NB4 (cell line): ENCODE data around the gene CDC42EP3.

Experiments
- POLR2A ChIP-seq: IDR thresholded peaks from 2 replicates; pipeline ENCODE4 v1.6.1; 2011; ENCODE audit warnings: mild to moderate bottlenecking; ENCODE audit not compliant: insufficient read length; ENCODE audit errors: extremely low read depth
- TF ChIP-seq, protein P1 (sequence below): IDR thresholded peaks from one replicate; pipeline ENCODE4 v1.5.1; 2012; ENCODE audit warnings: low read depth, low read length

DNA sequence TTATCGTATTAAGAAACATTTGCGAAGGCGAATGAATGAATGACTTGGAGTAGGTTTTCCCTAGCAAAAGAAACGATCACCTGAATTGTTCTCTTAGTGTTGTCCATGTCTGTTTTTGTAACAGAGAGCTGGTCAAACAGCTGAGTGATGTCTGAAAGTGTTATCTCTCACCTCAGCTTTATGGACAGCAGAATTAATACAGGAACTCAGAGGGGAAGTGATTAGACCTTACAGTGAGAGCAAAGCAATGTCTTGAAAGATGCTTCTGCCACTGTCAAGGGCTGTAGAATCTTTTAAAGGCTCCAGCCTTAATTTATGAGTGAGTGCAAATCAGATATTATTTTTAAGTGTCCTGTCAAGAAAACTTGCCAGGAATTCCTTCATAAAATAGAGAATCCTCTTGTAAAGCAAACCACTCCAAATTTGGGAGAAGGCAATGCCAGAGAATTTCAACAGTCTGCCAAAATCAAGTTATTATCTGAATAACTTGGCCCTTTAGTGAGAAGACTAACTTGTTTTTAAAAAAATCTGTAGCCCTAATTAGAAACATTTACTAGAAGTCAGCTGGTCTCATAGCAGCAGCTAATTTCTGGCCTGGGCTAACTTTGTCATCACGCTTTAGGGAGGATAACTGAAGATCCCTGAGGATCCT is 60.7 kb downstream of the CDC42EP3 start:
- TF ChIP-seq, protein P1, sequence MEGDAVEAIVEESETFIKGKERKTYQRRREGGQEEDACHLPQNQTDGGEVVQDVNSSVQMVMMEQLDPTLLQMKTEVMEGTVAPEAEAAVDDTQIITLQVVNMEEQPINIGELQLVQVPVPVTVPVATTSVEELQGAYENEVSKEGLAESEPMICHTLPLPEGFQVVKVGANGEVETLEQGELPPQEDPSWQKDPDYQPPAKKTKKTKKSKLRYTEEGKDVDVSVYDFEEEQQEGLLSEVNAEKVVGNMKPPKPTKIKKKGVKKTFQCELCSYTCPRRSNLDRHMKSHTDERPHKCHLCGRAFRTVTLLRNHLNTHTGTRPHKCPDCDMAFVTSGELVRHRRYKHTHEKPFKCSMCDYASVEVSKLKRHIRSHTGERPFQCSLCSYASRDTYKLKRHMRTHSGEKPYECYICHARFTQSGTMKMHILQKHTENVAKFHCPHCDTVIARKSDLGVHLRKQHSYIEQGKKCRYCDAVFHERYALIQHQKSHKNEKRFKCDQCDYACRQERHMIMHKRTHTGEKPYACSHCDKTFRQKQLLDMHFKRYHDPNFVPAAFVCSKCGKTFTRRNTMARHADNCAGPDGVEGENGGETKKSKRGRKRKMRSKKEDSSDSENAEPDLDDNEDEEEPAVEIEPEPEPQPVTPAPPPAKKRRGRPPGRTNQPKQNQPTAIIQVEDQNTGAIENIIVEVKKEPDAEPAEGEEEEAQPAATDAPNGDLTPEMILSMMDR = no peak
- TF ChIP-seq POLR2A = no peak
